HG02798 (cell line): ENCODE results near the gene RPE.

Experiments
- ATAC-seq: cut with Tn5 transposase; IDR thresholded peaks from one replicate; pipeline ENCODE4 v1.9.1; 2021; ENCODE audit warnings: mild to moderate bottlenecking; ENCODE audit not compliant: unreplicated experiment, poor library complexity

RPE gene

GRCh38 chr2:209998596-209998995 lies 3.8 kb upstream of the RPE start:
- no peak for ATAC-seq

- ATAC-seq = no peak
Measured at GRCh38 chr2:210000464-210001324, 1.7 kb upstream of the RPE start.

GRCh38 chr2:210003359-210003758 lies 921 bp downstream of the RPE start:
- no peak for ATAC-seq

GRCh38 chr2:210004881-210005280 lies 2.4 kb downstream of the RPE start:
- ATAC-seq = no peak

GRCh38 chr2:210007895-210008294 lies 5.5 kb downstream of the RPE start:
- ATAC-seq = no peak

- no peak for ATAC-seq
Measured at GRCh38 chr2:210009126-210009525, 6.7 kb downstream of the RPE start.

- no peak for ATAC-seq
Measured at GRCh38 chr2:210009896-210010295, 7.5 kb downstream of the RPE start.

GRCh38 chr2:210020138-210020537 lies 17.7 kb downstream of the RPE start:
- no peak for ATAC-seq

GRCh38 chr2:210022824-210023223 lies 20.4 kb downstream of the RPE start:
- ATAC-seq = no peak

GRCh38 chr2:210027608-210028007 lies 25.2 kb downstream of the RPE start:
- ATAC-seq = no peak

GRCh38 chr2:210028178-210028577 lies 25.7 kb downstream of the RPE start:
- ATAC-seq = no peak

GRCh38 chr2:210034087-210034683 lies 31.7 kb downstream of the RPE start:
- ATAC-seq = no peak

GRCh38 chr2:210035679-210036078 lies 33.2 kb downstream of the RPE start:
- ATAC-seq = no peak

GRCh38 chr2:210038078-210038477 lies 35.6 kb downstream of the RPE start:
- no peak for ATAC-seq

GRCh38 chr2:210046851-210047500 lies 44.5 kb downstream of the RPE start:
- ATAC-seq = no peak

- no peak for ATAC-seq
Measured at GRCh38 chr2:210049831-210050230, 47.4 kb downstream of the RPE start.

GRCh38 chr2:210050885-210051284 lies 48.4 kb downstream of the RPE start:
- no peak for ATAC-seq

GRCh38 chr2:210054696-210055095 lies 52.3 kb downstream of the RPE start:
- ATAC-seq = no peak

GRCh38 chr2:210055825-210056224 lies 53.4 kb downstream of the RPE start:
- ATAC-seq = no peak

- no peak for ATAC-seq
Measured at GRCh38 chr2:210063306-210063705, 60.9 kb downstream of the RPE start.
